Loucy (cell line): ENCODE data around the gene ARHGAP26.

Experiments
- CTCF ChIP-seq: fragments of 200-600 bp; sonication (generic); conservative IDR thresholded peaks from 2 replicates; pipeline ENCODE4 v1.5.1; 2014; ENCODE audit warnings: mild to moderate bottlenecking, antibody characterized with exemption, low read length
- EZH2phosphoT487 ChIP-seq: fragments of 200-600 bp; IDR thresholded peaks from 2 replicates; pipeline ENCODE4 v1.6.1; 2018; ENCODE audit warnings: antibody characterized with exemption, mild to moderate bottlenecking, moderate library complexity, borderline replicate concordance

- TF ChIP-seq CTCF (no peak), EZH2phosphoT487 (no peak)
Observed at GRCh38 chr5:143244000-143244736, 474.0 kb downstream of the ARHGAP26 start.
